A549 treated with ZK216348 at 1 μM for 4 hours (cell line): ENCODE measurements around the gene SNRPE. TPM values are rescaled to one million over a fixed set of nuclear protein-coding genes. Genes with fewer than 3 reads are reported as not detected.

ENCODE experiments used
- total RNA-seq: library from RNA; stranded (reverse); fragments of 200-300 nt; extraction: Qiagen RNA extraction; gene quantifications from 5 replicates; pipeline ENCODE4 v1.2.3, GENCODE V29; 2022; ENCODE audit warnings: low read depth

Gene SNRPE
- 160 to 269 TPM (median 230 TPM) in 5 replicates for total RNA-seq

GRCh38 chr1:203861379-203862184 is at the start of gene SNRPE:
SNRPE (plus strand) TSS chr1:203861599; CDS start chr1:203861660, 61 bp downstream.

Other genes starting within 250 kb of the SNRPE start
- gene ATP2B4, start 234.8 kb upstream of the SNRPE start, total RNA-seq = 12.0 to 21.8 TPM (median 18.1 TPM) in 5 replicates
- not detected in 5 replicates for gene LAX1, start 96.4 kb upstream of the SNRPE start, total RNA-seq
- gene ZBED6, start 66.0 kb upstream of the SNRPE start, total RNA-seq = 1.3 to 4.9 TPM (median 2.7 TPM) in 5 replicates
- gene ZC3H11A, start 66.0 kb upstream of the SNRPE start, total RNA-seq = 38.0 to 53.0 TPM (median 43.0 TPM) in 5 replicates
- gene SOX13, start 211.5 kb downstream of the SNRPE start, total RNA-seq = 11.4 to 24.2 TPM (median 19.0 TPM) in 5 replicates